Ovary (tissue), 10 donors: ENCODE results near the gene CAV1. TPM values are rescaled to one million over a fixed set of nuclear protein-coding genes. Genes with fewer than 3 reads are reported as not detected.
"Not testable (repeated sequence)": the region's sequence is repeated elsewhere in the genome, so short reads cannot be mapped to it uniquely, and the experiment has no call there.

Experiments used
- DNase-seq, 5 donors: peaks; one replicate each; pipeline ENCODE4 v3.0.0-alpha.2; 2019 to 2020
- H3K27ac ChIP-seq, 2 donors: fragments of 200-600 bp; one replicate each; pipeline versions ENCODE4 v1.5.1 to v1.8.0; 2019 to 2022
- H3K27me3 ChIP-seq: fragments of 200-600 bp; one replicate; pipeline ENCODE4 v1.8.0; 2022
- H3K36me3 ChIP-seq: fragments of 200-600 bp; sonication (generic); one replicate; pipeline ENCODE4 v1.5.1; 2019
- H3K4me1 ChIP-seq: one replicate; pipeline ENCODE4 v1.8.1; 2013; ENCODE audit warnings: mild to moderate bottlenecking, moderate library complexity; ENCODE audit not compliant: insufficient read depth
- H3K4me3 ChIP-seq: fragments of 200-600 bp; sonication (generic); one replicate; pipeline ENCODE4 v1.5.1; 2017
- H3K9me3 ChIP-seq, 2 donors: fragments of 200-600 bp in 1 of 2; sonication (generic) in 1 of 2; one replicate each; pipeline versions ENCODE4 v1.5.1 to v1.8.1; 2013 to 2019; ENCODE audit warnings: mild to moderate bottlenecking in 1 of 2, moderate library complexity in 1 of 2
- EP300 ChIP-seq: sonication (generic); formaldehyde crosslinking; IDR thresholded peaks from one replicate; pipeline ENCODE4 v1.6.1; 2017; ENCODE audit warnings: antibody characterized with exemption
- POLR2A ChIP-seq: fragments of 450-650 bp; IDR thresholded peaks from one replicate; pipeline ENCODE4 v1.6.1; 2017; ENCODE audit warnings: antibody characterized with exemption, mild to moderate bottlenecking, moderate library complexity
- WGBS, 3 donors: extraction: QIAGEN DNeasy Blood & Tissue Kit in 1 of 3; methylation state at CpG; one replicate each; pipeline versions ENCODE4 v1.1.5 to v1.1.7; 2013 to 2017; 5-methylcytosine and 5-hydroxymethylcytosine counted together
- intact Hi-C, 4 donors: fragments of 100-400 bp; cut with DNase I; formaldehyde crosslinking; loops; one replicate each; pipeline versions ENCODE4 v1.11.0 to v1.15.1; 2022 to 2023
- long read RNA-seq, 3 donors: library from polyadenylated mRNA in 2 of 3; unstranded in 2 of 3; transcript quantifications; one replicate each; pipeline ENCODE4 v2.0.0 and lab custom pipeline, GENCODE V29; 2021 to 2026
- polyA plus RNA-seq, 2 donors: library from polyadenylated mRNA; stranded (reverse); fragments of 200-250 nt in 1 of 2; fragments of 350-450 nt in 1 of 2; fragmentation: Illumina TruSeq in 1 of 2; extraction: RNeasy Lipid Tissue Mini Kit (QIAGEN cat#74804) in 1 of 2; gene quantifications; one replicate each; pipeline ENCODE4 v1.2.3, GENCODE V29; 2013 to 2014
- total RNA-seq, 7 donors: library from RNA; depleted of rRNA in 2 of 7; stranded (reverse); fragments of >200 nt in 2 of 7; fragmentation: NEBNext Ultra II Directional in 3 of 7; extraction: Animal tissue kit (Norgen Biotek cat#: 25700) in 3 of 7; gene quantifications; one replicate each; pipeline versions ENCODE4 v1.1.0 to v1.2.4, GENCODE V29; 2016 to 2023
- TF ChIP-seq, protein P1 (sequence below), 3 donors: fragments of 450-650 bp in 2 of 3; fragments of 200-600 bp in 1 of 3; IDR thresholded peaks; one replicate each; pipeline versions ENCODE4 v1.5.1 to v1.8.0; 2016 to 2022; ENCODE audit warnings: antibody characterized with exemption in 3 of 3, mild to moderate bottlenecking in 1 of 3
- donor health status: DM: no; HTN: no; CAD: no; lungs with moderate emphysema.
- donor health status: DM: no; HTN: no; CAD: no.
- donor health status: Bipolar disorder and iron deficiency.
- donor health status: DM: yes; HTN: yes; CAD: no.
- donor health status: DM: no; HTN: no; CAD: no.
- donor health status: DM: yes; HTN: yes; CAD: no.

CAV1 gene
- 100 to 1,000 TPM in 4 of 7 donors, 10 to 100 TPM in 3; 47.3 to 272 (median 101) TPM for total RNA-seq
- polyA plus RNA-seq: 100 to 1,000 TPM; 150 to 287 TPM
- long read RNA-seq, donor 1, transcript CAV1-201 (3 exons, 2,704 nt): minor isoform, 43 of 241 reads
- long read RNA-seq, donor 1, transcript CAV1-203 (3 exons, 845 nt): minor isoform, 9 of 241 reads
- long read RNA-seq, donor 1, transcript CAV1-202 (2 exons, 2,628 nt): major isoform, 116 of 241 reads
- long read RNA-seq, donor 1, partial matches to known transcripts: 64 of 241 reads
- long read RNA-seq, donor 1, other reads (novel, unspliced or antisense): 4 of 241 reads
- long read RNA-seq, donor 2, transcript CAV1-201 (3 exons, 2,704 nt): minor isoform, 11 of 87 reads
- long read RNA-seq, donor 2, transcript CAV1-202 (2 exons, 2,628 nt): major isoform, 44 of 87 reads
- long read RNA-seq, donor 2, partial matches to known transcripts: 28 of 87 reads
- long read RNA-seq, donor 2, other reads (novel, unspliced or antisense): 0 of 87 reads
- long read RNA-seq, donor 3, transcript CAV1-202 (2 exons, 2,628 nt): major isoform, 159 of 255 reads
- long read RNA-seq, donor 3, transcript CAV1-206 (3 exons, 1,653 nt): minor isoform, 8 of 255 reads
- long read RNA-seq, donor 3, transcript CAV1-201 (3 exons, 2,704 nt): minor isoform, 78 of 255 reads
- long read RNA-seq, donor 3, partial matches to known transcripts: 0 of 255 reads
- long read RNA-seq, donor 3, other reads (novel, unspliced or antisense): 8 of 255 reads

DNA sequence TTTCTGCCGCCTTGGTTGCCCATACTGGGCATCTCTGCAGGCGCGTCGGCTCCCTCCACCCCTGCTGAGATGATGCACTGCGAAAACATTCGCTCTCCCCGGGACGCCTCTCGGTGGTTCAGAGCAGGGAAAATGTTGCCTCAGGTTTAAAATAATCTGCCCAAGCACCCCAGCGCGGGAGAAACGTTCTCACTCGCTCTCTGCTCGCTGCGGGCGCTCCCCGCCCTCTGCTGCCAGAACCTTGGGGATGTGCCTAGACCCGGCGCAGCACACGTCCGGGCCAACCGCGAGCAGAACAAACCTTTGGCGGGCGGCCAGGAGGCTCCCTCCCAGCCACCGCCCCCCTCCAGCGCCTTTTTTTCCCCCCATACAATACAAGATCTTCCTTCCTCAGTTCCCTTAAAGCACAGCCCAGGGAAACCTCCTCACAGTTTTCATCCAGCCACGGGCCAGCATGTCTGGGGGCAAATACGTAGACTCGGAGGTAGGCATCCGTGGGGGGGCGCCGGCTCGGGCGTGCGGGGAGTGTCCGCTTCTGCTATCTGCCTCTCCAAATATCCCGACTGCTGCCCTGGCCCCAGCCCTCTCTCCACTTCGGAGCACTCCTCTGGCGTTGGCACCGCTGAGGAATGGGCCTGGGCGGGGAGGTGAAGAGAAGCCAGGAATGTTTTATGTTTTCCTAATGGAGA, at the start of gene CAV1:
Gene CAV1, plus strand, starts transcription at position 428 of the 689 bp plus-strand sequence. Its CDS starts 27 bp downstream, at position 455.
- intact Hi-C loops: loop anchor here in 3 of 4 donors (2.0 to 10.0 kb wide), 7 partner anchors 32 to 262 kb away; no protein-coding TSS in a partner anchor
- 0 to 1% (median 1%) methylated on average over 41 to 42 of the region's 42 CpGs for WGBS, 3 donors
- Histone ChIP-seq H3K36me3 (no peaks in the 10 kb centered on the region), H3K27me3 (no peaks in the 10 kb centered on the region), H3K9me3 (no peaks in the 10 kb centered on the region), H3K4me1 (peaks cover 9% of the 10 kb centered on the region), H3K27ac (peak within 1 kb of the TSS; percentile 54 to 73), H3K4me3 (peak within 1 kb of the TSS; percentile 80)
- peak; percentile 86 to 92 (median 88) for DNase-seq
- peak; percentile 20 for TF ChIP-seq POLR2A
- TF ChIP-seq, protein P1, sequence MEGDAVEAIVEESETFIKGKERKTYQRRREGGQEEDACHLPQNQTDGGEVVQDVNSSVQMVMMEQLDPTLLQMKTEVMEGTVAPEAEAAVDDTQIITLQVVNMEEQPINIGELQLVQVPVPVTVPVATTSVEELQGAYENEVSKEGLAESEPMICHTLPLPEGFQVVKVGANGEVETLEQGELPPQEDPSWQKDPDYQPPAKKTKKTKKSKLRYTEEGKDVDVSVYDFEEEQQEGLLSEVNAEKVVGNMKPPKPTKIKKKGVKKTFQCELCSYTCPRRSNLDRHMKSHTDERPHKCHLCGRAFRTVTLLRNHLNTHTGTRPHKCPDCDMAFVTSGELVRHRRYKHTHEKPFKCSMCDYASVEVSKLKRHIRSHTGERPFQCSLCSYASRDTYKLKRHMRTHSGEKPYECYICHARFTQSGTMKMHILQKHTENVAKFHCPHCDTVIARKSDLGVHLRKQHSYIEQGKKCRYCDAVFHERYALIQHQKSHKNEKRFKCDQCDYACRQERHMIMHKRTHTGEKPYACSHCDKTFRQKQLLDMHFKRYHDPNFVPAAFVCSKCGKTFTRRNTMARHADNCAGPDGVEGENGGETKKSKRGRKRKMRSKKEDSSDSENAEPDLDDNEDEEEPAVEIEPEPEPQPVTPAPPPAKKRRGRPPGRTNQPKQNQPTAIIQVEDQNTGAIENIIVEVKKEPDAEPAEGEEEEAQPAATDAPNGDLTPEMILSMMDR (IDR thresholded peaks at IDR 0.05): peak in 1 of 3 donors; percentile 30
- no peak for TF ChIP-seq EP300

- no peaks in the 10 kb centered on the region for H3K36me3 ChIP-seq
- no peak for DNase-seq
- intact Hi-C loops: no loop called here
- no peaks in the 10 kb centered on the region for H3K27me3 ChIP-seq
- H3K9me3 ChIP-seq: no peaks in the 10 kb centered on the region
- no peaks in the 10 kb centered on the region for H3K4me1 ChIP-seq
- WGBS, 3 donors: 97 to 100% (median 97%) methylated on average over 1 of the region's 1 CpG
- no peak overlapping the region for H3K4me3 ChIP-seq
- H3K27ac ChIP-seq: no peak overlapping the region
- TF ChIP-seq POLR2A (no peak), EP300 (no peak)
- TF ChIP-seq, protein P1 (IDR thresholded peaks at IDR 0.05): no peak
Measured at GRCh38 chr7:116477625-116478024, 47.2 kb upstream of the CAV1 start.

GRCh38 chr7:116478834-116479233, 46.0 kb upstream of the CAV1 start:
- intact Hi-C loops: no loop called here
- H3K4me3 ChIP-seq: no peak overlapping the region
- no peaks in the 10 kb centered on the region for H3K27me3 ChIP-seq
- WGBS, 3 donors: 80 to 85% (median 82%) methylated on average over 2 of the region's 2 CpGs
- no peak for DNase-seq
- no peak overlapping the region for H3K27ac ChIP-seq
- TF ChIP-seq EP300: no peak
- TF ChIP-seq POLR2A: no peak
- TF ChIP-seq, protein P1 (IDR thresholded peaks at IDR 0.05): no peak
- peaks cover 1% of the 10 kb centered on the region for H3K4me1 ChIP-seq
- H3K36me3 ChIP-seq: no peaks in the 10 kb centered on the region
- H3K9me3 ChIP-seq: no peaks in the 10 kb centered on the region

GRCh38 chr7:116483271-116483942, 41.4 kb upstream of the CAV1 start:
- no peaks in the 10 kb centered on the region for H3K9me3 ChIP-seq
- no peak overlapping the region for H3K4me3 ChIP-seq
- TF ChIP-seq, protein P1 (IDR thresholded peaks at IDR 0.05): no peak
- TF ChIP-seq POLR2A: no peak
- TF ChIP-seq EP300: no peak
- no peak overlapping the region for H3K27ac ChIP-seq
- no peak for DNase-seq
- peaks cover 1% of the 10 kb centered on the region for H3K4me1 ChIP-seq
- intact Hi-C loops: no loop called here
- H3K36me3 ChIP-seq: no peaks in the 10 kb centered on the region
- 43 to 57% (median 52%) methylated on average over 2 of the region's 2 CpGs for WGBS, 3 donors
- no peaks in the 10 kb centered on the region for H3K27me3 ChIP-seq

- 98 to 99% (median 99%) methylated on average over 4 of the region's 4 CpGs for WGBS, 3 donors
- H3K4me1 ChIP-seq, intact Hi-C loops, H3K36me3 ChIP-seq, H3K9me3 ChIP-seq, H3K27me3 ChIP-seq, DNase-seq, H3K4me3 ChIP-seq, H3K27ac ChIP-seq: not testable (repeated sequence)
Measured at GRCh38 chr7:116484389-116484788, 40.4 kb upstream of the CAV1 start.
